ENCODE results near the gene STAC.

STAC gene

DNA sequence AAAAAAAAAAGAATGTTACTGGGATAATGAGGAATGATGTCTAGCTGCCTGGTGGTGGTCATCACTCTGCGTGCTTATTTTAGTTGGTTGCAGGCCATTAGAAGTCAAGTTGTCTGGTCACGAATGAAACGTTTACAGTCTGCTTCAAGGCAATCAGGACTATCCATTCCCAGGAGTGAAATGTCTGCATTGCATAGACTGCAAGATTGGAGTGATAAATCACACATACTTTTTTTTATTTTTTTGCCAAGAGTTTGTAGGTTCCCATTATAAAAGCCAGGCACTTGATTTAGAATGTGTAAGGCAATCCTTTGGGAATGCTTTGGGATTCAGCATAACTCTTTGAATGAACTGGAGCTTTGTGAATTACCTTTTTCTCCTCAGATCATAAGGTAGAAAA is 132.3 kb downstream of the STAC start:
- no peak for DNase-seq (ENCODE audit: low read depth in 4 of 4, low spot score in 1 of 4)

DNA sequence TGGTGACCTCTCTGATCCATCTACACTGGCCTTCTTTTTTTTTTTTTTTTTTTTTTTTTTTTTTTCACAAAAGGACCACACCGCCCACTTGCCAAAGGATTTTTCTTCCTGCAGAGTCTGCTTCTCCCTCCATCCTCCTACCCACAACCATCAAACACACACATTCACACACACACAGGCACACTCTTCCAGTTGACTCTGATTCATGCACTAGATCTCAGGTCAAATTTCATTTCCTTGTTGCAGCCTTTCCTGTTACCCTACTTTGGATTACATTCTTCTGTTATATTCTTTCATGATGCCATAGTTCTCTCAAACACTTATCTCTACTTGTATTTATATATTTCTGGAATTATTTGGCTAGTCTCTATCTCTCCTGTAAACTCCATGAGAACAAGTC is 133.9 kb downstream of the STAC start:
- no peak for DNase-seq (ENCODE audit: low read depth in 4 of 4, low spot score in 1 of 4)

DNA sequence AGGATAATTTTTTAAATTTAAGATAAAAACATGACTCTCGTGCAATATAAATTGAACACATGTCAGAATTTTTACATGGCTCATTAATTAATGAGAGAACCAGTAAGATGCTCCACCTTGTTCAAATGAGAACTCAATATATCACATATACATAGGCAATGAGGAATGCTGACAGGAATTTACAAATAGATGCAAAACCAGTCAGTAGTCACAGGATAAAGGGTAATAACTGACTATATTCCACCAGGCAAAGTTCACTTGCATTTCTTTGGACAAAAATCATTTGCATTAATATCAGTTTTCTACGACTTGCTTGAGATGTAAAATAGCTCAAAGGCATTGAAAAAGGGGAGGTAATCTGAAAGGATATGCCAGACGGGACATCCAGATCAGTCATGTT is 139.4 kb downstream of the STAC start:
- DNase-seq (ENCODE audit: low read depth in 4 of 4, low spot score in 1 of 4) = no peak

GRCh38 chr3:36520241-36521006 is 140.1 kb downstream of the STAC start:
- no peak for DNase-seq (ENCODE audit: low read depth in 4 of 4, low spot score in 1 of 4)

DNA sequence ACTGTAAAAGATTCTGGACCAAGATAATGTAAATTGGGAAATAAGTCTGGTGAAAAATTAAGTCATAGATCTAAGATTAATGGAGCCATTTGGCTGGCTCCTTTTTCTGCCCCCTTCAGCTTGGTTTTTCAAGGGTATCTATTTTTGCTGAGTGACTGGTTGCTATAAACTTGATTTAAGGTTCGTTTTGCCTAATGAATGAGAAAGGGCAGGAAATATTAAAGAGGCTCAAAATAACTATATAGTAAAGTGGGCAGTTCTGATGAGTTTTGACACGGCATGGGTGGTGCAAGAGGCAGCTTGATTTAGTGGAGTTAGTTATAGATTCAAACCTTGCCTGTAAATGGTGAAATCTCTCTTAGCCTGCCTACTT is 140.7 kb downstream of the STAC start:
- DNase-seq (ENCODE audit: low read depth in 4 of 4, low spot score in 1 of 4) = no peak

- no peak for DNase-seq (ENCODE audit: low read depth in 4 of 4, low spot score in 1 of 4)
These were observed 144.3 kb downstream of the STAC start for GRCh38 chr3:36524560-36524959.

- DNase-seq (ENCODE audit: low read depth in 4 of 4, low spot score in 1 of 4) = no peak
These were observed 145.0 kb downstream of the STAC start for GRCh38 chr3:36525115-36525801.

DNA sequence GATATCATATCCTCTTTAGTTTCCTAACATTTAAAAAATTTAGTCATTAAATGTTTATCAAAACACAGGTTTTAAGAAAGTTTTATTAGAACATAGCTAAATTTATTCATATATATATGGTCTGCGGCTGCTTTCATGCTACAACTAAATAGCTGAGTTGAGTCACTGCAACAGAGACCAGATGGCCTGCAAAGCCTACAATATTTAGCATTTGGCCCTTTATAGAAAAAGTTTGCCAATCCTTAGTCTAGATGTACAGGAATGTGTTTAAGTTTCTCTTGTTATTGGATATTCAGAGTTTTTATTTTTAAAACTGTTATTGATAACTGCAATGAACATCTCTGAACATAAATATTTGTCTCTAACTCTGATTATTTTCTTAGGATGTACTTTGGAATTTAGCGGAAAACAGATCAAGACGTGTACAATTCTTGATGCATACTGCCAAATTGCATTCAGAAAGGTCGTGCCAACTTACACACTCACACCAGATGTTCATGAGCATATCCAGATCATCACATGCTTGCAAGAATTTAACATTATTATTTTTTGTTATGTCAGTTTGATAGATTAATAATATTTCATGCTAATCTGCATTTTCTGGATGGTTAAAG is 157.9 kb downstream of the STAC start:
- DNase-seq (ENCODE audit: low read depth in 4 of 4, low spot score in 1 of 4) = no peak

DNA sequence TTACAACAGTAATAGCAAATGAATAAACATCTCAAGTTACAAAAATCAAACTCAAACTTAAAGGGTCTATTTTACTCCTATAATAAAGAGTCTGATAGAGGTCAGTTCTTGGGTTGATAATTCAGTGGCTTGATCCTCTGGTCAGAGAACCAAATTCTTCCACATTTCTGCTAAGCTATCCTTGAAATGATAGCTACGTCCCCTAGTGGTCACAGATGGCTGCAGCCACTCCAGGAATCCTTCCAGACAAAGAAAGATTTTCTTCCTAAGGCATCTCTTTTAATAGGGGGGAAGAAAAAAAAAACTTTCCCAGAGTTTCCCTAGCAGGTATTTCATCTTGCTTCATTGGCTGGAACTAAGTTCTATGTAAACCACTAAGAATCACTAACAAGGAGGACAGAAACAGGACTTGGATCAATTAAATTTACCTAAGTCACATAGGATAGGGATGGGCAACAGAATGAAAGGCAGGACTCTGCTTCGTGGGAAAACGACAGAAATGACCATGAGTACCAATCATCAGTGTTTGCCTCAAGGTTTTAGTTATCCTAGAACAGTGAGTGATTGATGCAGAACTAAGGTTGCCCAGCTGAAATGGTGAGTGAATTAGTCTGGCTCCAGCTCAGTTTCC is 160.7 kb downstream of the STAC start:
- DNase-seq (ENCODE audit: low read depth in 4 of 4, low spot score in 1 of 4) = no peak

DNA sequence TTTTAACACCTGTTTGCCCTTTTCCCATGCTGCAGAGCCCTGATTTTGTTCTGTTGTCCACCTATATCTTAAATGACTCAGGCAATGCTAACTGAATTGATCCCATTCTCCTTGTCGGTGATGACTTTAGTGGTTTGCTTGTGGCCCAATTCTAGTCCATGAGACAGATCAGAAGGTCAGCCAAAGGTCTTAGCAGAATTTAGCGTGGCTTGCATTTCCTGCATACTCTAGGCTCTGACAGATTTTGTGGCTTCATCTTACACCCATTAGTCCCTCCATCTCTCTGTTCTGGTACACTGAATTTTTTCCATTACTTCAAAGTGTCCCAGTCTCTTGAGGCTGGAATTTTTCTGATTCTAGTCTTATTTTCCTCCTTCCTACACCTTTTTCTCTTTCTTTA is 161.9 kb downstream of the STAC start:
- no peak for DNase-seq (ENCODE audit: low read depth in 4 of 4, low spot score in 1 of 4)

- no peak for DNase-seq (ENCODE audit: low read depth in 4 of 4, low spot score in 1 of 4)
These were observed 163.1 kb downstream of the STAC start for GRCh38 chr3:36543276-36543997.

DNA sequence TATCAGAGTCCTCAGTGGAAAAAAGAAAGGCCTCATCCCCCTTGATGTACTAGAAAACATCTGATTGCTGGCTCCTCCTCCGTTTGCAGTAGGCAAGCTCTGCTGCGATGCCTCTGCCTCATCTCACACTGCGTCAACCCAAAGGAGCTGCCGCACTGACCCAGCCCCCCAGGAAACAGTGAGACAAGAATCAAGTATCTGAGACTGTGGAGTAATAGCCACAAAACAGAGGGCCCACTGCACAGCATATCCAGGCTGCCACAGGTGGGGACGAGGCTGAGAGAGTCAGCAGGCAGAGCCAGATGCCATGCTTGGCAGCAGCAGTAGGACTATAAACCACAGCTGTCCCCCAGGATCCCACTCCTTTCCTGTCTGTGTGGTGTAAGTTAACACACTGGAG is 165.9 kb downstream of the STAC start:
- no peak for DNase-seq (ENCODE audit: low read depth in 4 of 4, low spot score in 1 of 4)

GRCh38 chr3:36548712-36549111 is 168.4 kb downstream of the STAC start:
- DNase-seq (ENCODE audit: low read depth in 4 of 4, low spot score in 1 of 4) = no peak

- no peak for DNase-seq (ENCODE audit: low read depth in 4 of 4, low spot score in 1 of 4)
These were observed 176.9 kb downstream of the STAC start for GRCh38 chr3:36557021-36557707.

DNA sequence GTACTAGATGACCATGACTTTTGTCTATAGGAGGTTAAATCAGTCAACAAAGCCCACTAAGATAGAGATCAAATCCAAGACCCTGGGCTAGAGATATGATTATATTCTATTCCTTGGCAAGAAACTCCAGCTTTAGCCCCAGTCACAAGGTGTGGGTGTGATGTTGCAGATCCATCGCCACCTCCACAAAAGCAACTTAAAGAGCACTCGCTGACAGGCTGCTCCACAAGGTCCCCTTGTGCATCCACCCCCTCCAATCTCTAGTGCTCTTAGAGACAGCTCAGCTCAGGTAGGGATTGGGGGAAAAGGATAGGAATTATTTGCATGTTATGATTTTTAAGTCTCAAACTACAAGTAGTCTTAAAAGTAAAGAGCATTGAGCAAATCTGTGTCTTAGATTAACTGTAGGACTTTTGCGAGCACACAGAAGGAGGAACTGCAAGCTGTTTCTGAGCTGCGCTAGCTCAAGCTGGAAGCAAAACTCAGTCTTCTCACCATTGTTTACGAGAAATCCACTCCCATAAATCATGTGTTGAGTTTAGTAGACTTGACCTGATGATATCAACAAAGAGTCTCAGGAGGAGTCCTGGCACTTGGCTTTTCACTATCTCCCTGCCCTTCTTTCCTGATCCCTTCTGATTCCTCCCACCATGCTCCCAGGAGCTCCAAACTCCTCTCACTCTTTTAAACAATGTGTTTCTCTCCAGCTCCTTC is 177.6 kb downstream of the STAC start:
- no peak for DNase-seq (ENCODE audit: low read depth in 4 of 4, low spot score in 1 of 4)

GRCh38 chr3:36558961-36559360 is 178.7 kb downstream of the STAC start:
- no peak for DNase-seq (ENCODE audit: low read depth in 4 of 4, low spot score in 1 of 4)

DNA sequence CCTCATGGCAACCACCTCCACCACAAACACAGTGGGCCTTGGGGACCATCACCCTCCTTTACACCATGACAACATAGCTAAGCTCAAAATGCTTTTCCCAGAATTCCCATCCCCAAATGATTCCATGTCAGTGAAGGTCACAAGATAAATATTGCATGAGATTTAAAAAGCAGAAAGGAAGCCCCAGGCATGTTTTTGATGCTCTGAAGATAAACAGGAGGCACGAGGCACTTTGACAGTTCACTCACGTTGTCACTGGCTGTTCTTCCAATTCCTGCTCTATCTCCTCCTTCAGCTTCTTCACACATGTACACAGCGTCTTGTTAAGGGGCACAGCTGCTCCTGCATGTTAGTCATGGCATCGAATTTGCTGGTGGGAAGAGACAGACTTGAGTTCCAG is 180.4 kb downstream of the STAC start:
- DNase-seq (ENCODE audit: low read depth in 4 of 4, low spot score in 1 of 4) = no peak

DNA sequence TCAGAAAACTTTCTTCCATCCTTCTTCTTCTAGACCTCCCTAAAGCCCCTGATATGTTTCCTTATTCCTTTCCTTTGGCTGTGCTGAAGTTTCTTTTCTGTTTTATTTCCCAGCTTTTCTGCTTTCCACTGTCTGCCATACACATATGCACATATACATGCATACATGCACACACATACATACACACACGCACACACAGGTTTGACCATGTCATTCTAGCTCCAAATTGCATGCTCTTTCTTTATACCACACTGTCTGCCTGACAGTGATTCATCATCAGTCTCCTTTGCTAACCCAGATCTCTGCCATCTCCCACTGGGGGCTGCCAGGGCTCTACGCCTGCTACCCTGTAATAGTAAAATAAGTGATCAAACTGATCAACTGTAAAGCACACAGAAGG is 181.3 kb downstream of the STAC start:
- DNase-seq (ENCODE audit: low read depth in 4 of 4, low spot score in 1 of 4) = no peak

- no peak for DNase-seq (ENCODE audit: low read depth in 4 of 4, low spot score in 1 of 4)
These were observed 182.6 kb downstream of the STAC start for GRCh38 chr3:36562945-36563344.

GRCh38 chr3:36575241-36575640 is 194.9 kb downstream of the STAC start:
- DNase-seq (ENCODE audit: low read depth in 4 of 4, low spot score in 1 of 4) = no peak
